Gastrocnemius medialis (tissue), 4 donors: ENCODE measurements around the gene KLHL33. TPM values are rescaled to one million over a fixed set of nuclear protein-coding genes. Genes with fewer than 3 reads are reported as not detected.

ENCODE experiments used
- ATAC-seq, 2 donors: fragments of 150-250 bp; one replicate each; pipeline ENCODE4 v1.9.1; 2016
- DNase-seq, 2 donors: peaks; one replicate each; pipeline ENCODE4 v3.0.0-alpha.2; 2019
- H3K27ac ChIP-seq, 4 donors: fragments of 200-600 bp; sonication (generic); 1 replicate in 1 of 4; 2 replicates in 3 of 4; pipeline ENCODE4 v1.5.1; 2016 to 2018; ENCODE audit warnings: mild to moderate bottlenecking in 2 of 4, moderate library complexity in 1 of 4
- H3K27me3 ChIP-seq, 3 donors: fragments of 200-600 bp; sonication (generic) in 2 of 3; 1 replicate in 1 of 3; 2 replicates in 2 of 3; pipeline versions ENCODE4 v1.5.1 to v1.6.0; 2016 to 2019; ENCODE audit warnings: mild to moderate bottlenecking in 1 of 3, moderate library complexity in 1 of 3
- H3K36me3 ChIP-seq, 2 donors: fragments of 200-600 bp; sonication (generic) in 1 of 2; one replicate each; pipeline ENCODE4 v1.5.1; 2017 to 2018
- H3K4me1 ChIP-seq, 2 donors: fragments of 200-600 bp; sonication (generic) in 1 of 2; one replicate each; pipeline ENCODE4 v1.5.1; 2016 to 2017; ENCODE audit warnings: mild to moderate bottlenecking in 2 of 2
- H3K4me3 ChIP-seq, 4 donors: fragments of 200-600 bp; sonication (generic) in 3 of 4; 1 replicate in 1 of 4; 2 replicates in 3 of 4; pipeline ENCODE4 v1.5.1; 2016 to 2019; ENCODE audit warnings: mild to moderate bottlenecking in 2 of 4
- H3K9me3 ChIP-seq, 3 donors: fragments of 200-600 bp; sonication (generic) in 2 of 3; 1 replicate in 1 of 3; 2 replicates in 2 of 3; pipeline ENCODE4 v1.5.1; 2016 to 2019
- CTCF ChIP-seq, 5 experiments: fragments of 450-650 bp in 3 of 5; fragments of 200-600 bp in 2 of 5; sonication (generic) in 2 of 5; IDR thresholded peaks in 4 of 5; conservative IDR thresholded peaks in 1 of 5; 1 replicate in 4 of 5; 2 replicates in 1 of 5; pipeline ENCODE4 v1.5.1; 2016 to 2019; ENCODE audit warnings: antibody characterized with exemption in 5 of 5, mild to moderate bottlenecking in 3 of 5, moderate library complexity in 3 of 5
- POLR2A ChIP-seq, 2 donors: fragments of 450-650 bp; IDR thresholded peaks; one replicate each; pipeline ENCODE4 v1.6.1; 2017; ENCODE audit warnings: antibody characterized with exemption in 2 of 2, mild to moderate bottlenecking in 2 of 2, moderate library complexity in 2 of 2
- in situ Hi-C, 4 donors: fragments of 200-750 bp; cut with MboI; loops; one replicate each; pipeline versions ENCODE4 v1.15.0 to v1.8.0; 2017; ENCODE audit warnings: low sequenced_read_pairs in 4 of 4
- intact Hi-C: fragments of 100-400 bp; cut with DNase I; formaldehyde crosslinking; loops from one replicate; pipeline ENCODE4 v1.15.1; 2023; ENCODE audit warnings: low total_unique reads
- total RNA-seq, 4 donors: library from RNA; depleted of rRNA; stranded (reverse); fragments of >200 nt; gene quantifications; one replicate each; pipeline versions ENCODE4 v1.1.0 to v1.2.3, GENCODE V29; 2016

Gene KLHL33
- total RNA-seq, 4 donors from 2014 or later, result 1.9 to 4.7 (median 3.5) TPM

- peaks cover 21 to 33% of the 10 kb centered on the region in 2 donors for H3K4me1 ChIP-seq
- DNase-seq (no peak), ATAC-seq (no peak)
- in situ Hi-C loops, result no loop called here
- H3K36me3 ChIP-seq, result no peaks in the 10 kb centered on the region
- no peaks in the 10 kb centered on the region for H3K27me3 ChIP-seq
- no peak overlapping the region for H3K4me3 ChIP-seq
- H3K9me3 ChIP-seq, result no peaks in the 10 kb centered on the region
- intact Hi-C loops, result no loop called here
- H3K27ac ChIP-seq, result peak overlapping the region; percentile 2 to 46 (median 40)
- TF ChIP-seq CTCF (IDR thresholded peaks at IDR 0.05 in 4 of 5, conservative IDR thresholded peaks at IDR 0.05 in 1 of 5), result no peak
- no peak for TF ChIP-seq POLR2A (IDR thresholded peaks at IDR 0.05)
Measured at GRCh38 chr14:20427231-20428009, 8.5 kb downstream of the KLHL33 start.

- Histone ChIP-seq H3K27me3 (no peaks in the 10 kb centered on the region), H3K27ac (no peak overlapping the region), H3K36me3 (no peaks in the 10 kb centered on the region), H3K4me3 (no peak overlapping the region), H3K9me3 (no peaks in the 10 kb centered on the region), H3K4me1 (peaks cover 8 to 9% of the 10 kb centered on the region in 2 donors)
- TF ChIP-seq CTCF (IDR thresholded peaks at IDR 0.05 in 4 of 5, conservative IDR thresholded peaks at IDR 0.05 in 1 of 5) (no peak), POLR2A (IDR thresholded peaks at IDR 0.05) (no peak)
- in situ Hi-C loops, result loop anchor here in 2 of 4 donors (25.0 kb wide), 1 partner anchor 187 kb away; no protein-coding TSS in a partner anchor
- DNase-seq, result no peak
- intact Hi-C loops, result no loop called here
- ATAC-seq, result no peak
Measured at GRCh38 chr14:20424851-20425250, 11.1 kb downstream of the KLHL33 start.

- TF ChIP-seq CTCF (IDR thresholded peaks at IDR 0.05 in 4 of 5, conservative IDR thresholded peaks at IDR 0.05 in 1 of 5), result no peak
- TF ChIP-seq POLR2A (IDR thresholded peaks at IDR 0.05), result no peak
- in situ Hi-C loops (loop anchor here in 2 of 4 donors (25.0 kb wide), 1 partner anchor 189 kb away; no protein-coding TSS in a partner anchor), intact Hi-C loops (no loop called here)
- no peak for ATAC-seq
- Histone ChIP-seq H3K9me3 (no peaks in the 10 kb centered on the region), H3K36me3 (no peaks in the 10 kb centered on the region), H3K4me1 (peaks cover 5 to 8% of the 10 kb centered on the region in 2 donors), H3K27ac (no peak overlapping the region), H3K4me3 (no peak overlapping the region), H3K27me3 (no peaks in the 10 kb centered on the region)
- no peak for DNase-seq
Measured at GRCh38 chr14:20422886-20423285, 13.1 kb downstream of the KLHL33 start.

- TF ChIP-seq CTCF (IDR thresholded peaks at IDR 0.05 in 4 of 5, conservative IDR thresholded peaks at IDR 0.05 in 1 of 5) (no peak), POLR2A (IDR thresholded peaks at IDR 0.05) (no peak)
- H3K4me1 ChIP-seq, result peaks cover 0 to 8% of the 10 kb centered on the region in 2 donors
- no peak for DNase-seq
- intact Hi-C loops, result no loop called here
- ATAC-seq, result no peak
- no peak overlapping the region for H3K27ac ChIP-seq
- no peak overlapping the region for H3K4me3 ChIP-seq
- H3K36me3 ChIP-seq, result no peaks in the 10 kb centered on the region
- no peaks in the 10 kb centered on the region for H3K27me3 ChIP-seq
- H3K9me3 ChIP-seq, result no peaks in the 10 kb centered on the region
- in situ Hi-C loops, result loop anchor here in 2 of 4 donors (25.0 kb wide), 1 partner anchor 191 kb away; no protein-coding TSS in a partner anchor
Measured at GRCh38 chr14:20421267-20421666, 14.7 kb downstream of the KLHL33 start.
